ENCODE data around the gene LDLRAD3. TPM values are rescaled to one million over a fixed set of nuclear protein-coding genes. Genes with fewer than 3 reads are reported as not detected.

Gene LDLRAD3
- total and polyA plus RNA-seq, 7 experiments from 2014 or later, result 0.08 to 6.9 (median 0.41) TPM; not detected in 3

DNA sequence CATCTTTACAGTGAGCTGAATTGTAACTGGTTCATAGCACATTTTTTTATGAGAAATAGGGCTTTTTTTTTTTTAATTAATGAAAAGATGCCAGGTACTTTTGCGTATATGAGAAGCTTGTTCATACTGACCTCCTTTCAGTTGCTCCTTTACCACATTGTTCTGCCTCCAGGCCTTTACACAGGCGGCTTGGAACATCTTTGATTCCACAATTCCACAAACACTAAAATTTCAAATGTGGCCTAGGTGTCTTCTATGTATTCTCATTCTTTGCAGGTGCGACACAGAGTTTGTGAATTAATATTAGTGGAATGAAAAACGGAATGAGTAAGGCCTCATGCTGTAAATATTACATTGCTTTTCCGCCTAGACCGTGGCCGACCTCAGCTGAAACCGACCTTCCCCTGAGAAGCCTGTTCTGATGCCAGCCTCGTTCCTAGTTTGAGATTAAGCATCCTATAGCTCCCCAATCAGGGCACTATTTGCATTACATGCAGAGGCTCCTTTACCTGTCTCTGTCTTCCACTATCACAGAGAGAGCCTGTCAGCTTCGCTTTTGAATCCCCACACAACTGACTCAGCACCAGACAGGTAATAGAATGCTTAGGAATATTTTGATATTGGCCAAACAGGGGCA is 125.8 kb downstream of the LDLRAD3 start:
- H3K9me3 ChIP-seq (ENCODE audit: control insufficient read depth in 2 of 3, low read length in 3 of 3), result no peaks in the 10 kb centered on the region
- Mint-ChIP-seq H3K36me3 (no peaks in the 10 kb centered on the region), H3K27ac (no peak overlapping the region), H3K27me3 (peaks cover 5 to 53% (median 13%) of the 10 kb centered on the region in 5 donors), H3K4me1 (no peaks in the 10 kb centered on the region), H3K4me3 (no peak overlapping the region), H3K9me3 (peaks cover 0 to 27% (median 7%) of the 10 kb centered on the region in 11 donors)
- H3K36me3 ChIP-seq (ENCODE audit: control insufficient read depth in 2 of 3, insufficient read depth in 3 of 3, low read length in 3 of 3), result no peaks in the 10 kb centered on the region
- no peaks in the 10 kb centered on the region for H3K4me1 ChIP-seq (ENCODE audit: control insufficient read depth in 2 of 2, insufficient read depth in 2 of 2, low read length in 2 of 2)
- intact Hi-C loops (cut with micrococcal nuclease), result no loop called here
- DNase-seq (no peak), ATAC-seq (no peak)
- POLR2A ChIA-PET, result no interaction called here
- H3K4me3 ChIP-seq (ENCODE audit: low read length), result no peak overlapping the region
- H3K27me3 ChIP-seq (ENCODE audit: control insufficient read depth in 2 of 2, insufficient read depth in 2 of 2, low read length in 2 of 2), result no peaks in the 10 kb centered on the region
- H3K27ac ChIP-seq (ENCODE audit: low read depth, low read length), result no peak overlapping the region
- CTCF ChIA-PET, result no interaction called here

DNA sequence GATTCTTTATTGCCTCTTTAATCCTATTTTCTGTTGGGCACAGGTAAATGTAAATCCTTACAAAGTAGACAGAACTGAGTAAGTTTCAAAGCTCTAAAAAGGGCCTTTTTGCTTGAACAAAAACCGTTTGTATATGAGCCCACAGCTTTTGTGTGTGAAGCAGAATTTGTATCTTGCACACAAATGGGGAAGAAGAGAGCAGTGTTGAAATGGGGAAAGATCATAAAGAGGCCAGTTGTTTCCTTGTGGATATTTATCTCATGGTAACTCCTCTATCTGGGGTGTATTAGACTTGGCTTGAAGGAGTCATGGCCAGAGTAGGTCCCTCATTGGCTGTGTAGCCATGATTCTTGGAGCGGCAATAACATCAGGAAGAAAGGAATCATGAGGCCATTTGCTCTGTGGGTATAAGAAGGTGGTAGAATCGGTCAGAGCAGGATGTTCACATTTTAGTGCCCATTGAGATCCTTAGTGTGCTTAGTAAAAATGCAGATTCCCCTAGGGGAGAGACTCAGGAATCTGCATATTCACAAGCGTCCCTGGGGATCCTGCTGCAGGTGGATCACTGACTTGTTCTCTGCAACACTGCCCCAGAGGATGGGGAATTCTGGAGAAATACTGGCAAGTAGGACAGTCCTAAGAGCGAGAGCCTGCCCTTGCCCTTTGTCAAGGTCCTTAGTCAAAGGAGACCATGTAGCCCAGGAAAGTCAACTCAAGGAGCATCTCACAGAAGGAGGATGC is 126.5 kb downstream of the LDLRAD3 start:
- H3K9me3 ChIP-seq (ENCODE audit: control insufficient read depth in 2 of 3, low read length in 3 of 3), result no peaks in the 10 kb centered on the region
- no peak overlapping the region for H3K4me3 ChIP-seq (ENCODE audit: low read length)
- DNase-seq (no peak), ATAC-seq (no peak)
- H3K27me3 Mint-ChIP-seq, result peaks cover 5 to 46% (median 12%) of the 10 kb centered on the region in 5 donors
- H3K27me3 ChIP-seq (ENCODE audit: control insufficient read depth in 2 of 2, insufficient read depth in 2 of 2, low read length in 2 of 2), result no peaks in the 10 kb centered on the region
- intact Hi-C loops (cut with micrococcal nuclease), result no loop called here
- H3K36me3 ChIP-seq (ENCODE audit: control insufficient read depth in 2 of 3, insufficient read depth in 3 of 3, low read length in 3 of 3), result no peaks in the 10 kb centered on the region
- no peaks in the 10 kb centered on the region for H3K36me3 Mint-ChIP-seq
- CTCF ChIA-PET, result no interaction called here
- H3K4me3 Mint-ChIP-seq, result no peak overlapping the region
- POLR2A ChIA-PET, result no interaction called here
- no peak overlapping the region for H3K27ac ChIP-seq (ENCODE audit: low read depth, low read length)
- H3K4me1 Mint-ChIP-seq, result no peaks in the 10 kb centered on the region
- no peak overlapping the region for H3K27ac Mint-ChIP-seq
- H3K4me1 ChIP-seq (ENCODE audit: control insufficient read depth in 2 of 2, insufficient read depth in 2 of 2, low read length in 2 of 2), result no peaks in the 10 kb centered on the region
- peaks cover 0 to 22% (median 6%) of the 10 kb centered on the region in 11 donors for H3K9me3 Mint-ChIP-seq

DNA sequence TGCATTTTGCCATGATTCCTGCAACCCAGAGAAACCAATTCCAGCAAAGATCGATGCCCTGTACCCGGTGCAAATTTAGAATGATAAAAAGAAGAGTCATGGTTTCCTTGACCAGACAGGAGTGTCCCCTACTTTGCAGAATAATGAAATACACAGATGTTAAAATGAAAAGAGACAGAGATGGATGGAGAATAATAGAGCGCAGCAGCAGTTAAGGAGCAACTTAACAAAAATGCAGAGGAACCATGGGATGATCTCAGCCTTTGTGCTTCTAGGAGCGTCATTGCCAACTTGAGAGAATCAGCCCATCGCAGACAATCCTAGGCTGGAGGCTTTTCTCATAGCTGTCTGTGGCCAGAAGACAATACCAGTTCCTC is 127.1 kb downstream of the LDLRAD3 start:
- no peak overlapping the region for H3K4me3 Mint-ChIP-seq
- CTCF ChIA-PET, result no interaction called here
- H3K4me1 Mint-ChIP-seq, result no peaks in the 10 kb centered on the region
- intact Hi-C loops (cut with micrococcal nuclease), result no loop called here
- H3K27me3 Mint-ChIP-seq, result peaks cover 5 to 46% (median 12%) of the 10 kb centered on the region in 5 donors
- H3K36me3 Mint-ChIP-seq, result no peaks in the 10 kb centered on the region
- no peak overlapping the region for H3K27ac ChIP-seq (ENCODE audit: low read depth, low read length)
- H3K27ac Mint-ChIP-seq, result no peak overlapping the region
- peaks cover 0 to 22% (median 5%) of the 10 kb centered on the region in 11 donors for H3K9me3 Mint-ChIP-seq
- no peaks in the 10 kb centered on the region for H3K4me1 ChIP-seq (ENCODE audit: control insufficient read depth in 2 of 2, insufficient read depth in 2 of 2, low read length in 2 of 2)
- no peak for ATAC-seq
- no peak for DNase-seq
- H3K4me3 ChIP-seq (ENCODE audit: low read length), result no peak overlapping the region
- POLR2A ChIA-PET, result no interaction called here
- H3K36me3 ChIP-seq (ENCODE audit: control insufficient read depth in 2 of 3, insufficient read depth in 3 of 3, low read length in 3 of 3), result no peaks in the 10 kb centered on the region
- no peaks in the 10 kb centered on the region for H3K27me3 ChIP-seq (ENCODE audit: control insufficient read depth in 2 of 2, insufficient read depth in 2 of 2, low read length in 2 of 2)
- H3K9me3 ChIP-seq (ENCODE audit: control insufficient read depth in 2 of 3, low read length in 3 of 3), result no peaks in the 10 kb centered on the region

DNA sequence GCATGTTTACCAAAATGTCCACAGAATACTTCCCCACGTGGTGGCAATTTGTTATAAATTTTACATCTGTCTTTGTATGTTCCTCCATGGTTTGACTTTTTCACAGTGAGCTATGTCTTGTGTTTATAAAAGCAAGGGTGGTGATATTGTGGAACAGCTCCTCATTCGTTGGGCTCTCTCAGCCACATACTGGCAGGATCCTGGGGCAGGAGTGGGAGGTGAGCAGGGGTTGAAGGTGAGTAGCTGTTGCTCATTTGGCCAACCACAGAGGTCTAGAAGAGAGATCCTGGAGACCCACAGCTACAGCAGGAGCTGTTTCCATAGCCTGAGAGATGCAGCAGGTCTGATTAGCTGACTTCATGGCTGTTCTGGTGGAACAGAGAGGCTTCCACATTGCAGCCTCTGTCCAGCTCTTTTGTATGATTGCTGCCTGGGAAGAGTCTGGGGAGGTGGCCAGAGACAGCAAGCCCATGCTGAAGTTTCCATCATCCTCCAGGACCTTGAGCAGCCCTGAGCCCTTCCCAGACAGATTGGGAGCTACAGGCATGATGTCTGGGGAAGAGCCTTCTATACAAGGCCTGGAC is 128.1 kb downstream of the LDLRAD3 start:
- ChIA-PET POLR2A (no interaction called here), CTCF (no interaction called here)
- no peaks in the 10 kb centered on the region for H3K27me3 ChIP-seq (ENCODE audit: control insufficient read depth in 2 of 2, insufficient read depth in 2 of 2, low read length in 2 of 2)
- Mint-ChIP-seq H3K4me3 (no peak overlapping the region), H3K27me3 (peaks cover 5 to 40% (median 12%) of the 10 kb centered on the region in 5 donors), H3K4me1 (no peaks in the 10 kb centered on the region), H3K27ac (no peak overlapping the region), H3K9me3 (peaks cover 0 to 14% (median 2%) of the 10 kb centered on the region in 11 donors), H3K36me3 (no peaks in the 10 kb centered on the region)
- intact Hi-C loops (cut with micrococcal nuclease), result no loop called here
- H3K4me3 ChIP-seq (ENCODE audit: low read length), result no peak overlapping the region
- H3K9me3 ChIP-seq (ENCODE audit: control insufficient read depth in 2 of 3, low read length in 3 of 3), result no peaks in the 10 kb centered on the region
- no peaks in the 10 kb centered on the region for H3K4me1 ChIP-seq (ENCODE audit: control insufficient read depth in 2 of 2, insufficient read depth in 2 of 2, low read length in 2 of 2)
- no peak for ATAC-seq
- H3K27ac ChIP-seq (ENCODE audit: low read depth, low read length), result no peak overlapping the region
- DNase-seq, result no peak
- no peaks in the 10 kb centered on the region for H3K36me3 ChIP-seq (ENCODE audit: control insufficient read depth in 2 of 3, insufficient read depth in 3 of 3, low read length in 3 of 3)

DNA sequence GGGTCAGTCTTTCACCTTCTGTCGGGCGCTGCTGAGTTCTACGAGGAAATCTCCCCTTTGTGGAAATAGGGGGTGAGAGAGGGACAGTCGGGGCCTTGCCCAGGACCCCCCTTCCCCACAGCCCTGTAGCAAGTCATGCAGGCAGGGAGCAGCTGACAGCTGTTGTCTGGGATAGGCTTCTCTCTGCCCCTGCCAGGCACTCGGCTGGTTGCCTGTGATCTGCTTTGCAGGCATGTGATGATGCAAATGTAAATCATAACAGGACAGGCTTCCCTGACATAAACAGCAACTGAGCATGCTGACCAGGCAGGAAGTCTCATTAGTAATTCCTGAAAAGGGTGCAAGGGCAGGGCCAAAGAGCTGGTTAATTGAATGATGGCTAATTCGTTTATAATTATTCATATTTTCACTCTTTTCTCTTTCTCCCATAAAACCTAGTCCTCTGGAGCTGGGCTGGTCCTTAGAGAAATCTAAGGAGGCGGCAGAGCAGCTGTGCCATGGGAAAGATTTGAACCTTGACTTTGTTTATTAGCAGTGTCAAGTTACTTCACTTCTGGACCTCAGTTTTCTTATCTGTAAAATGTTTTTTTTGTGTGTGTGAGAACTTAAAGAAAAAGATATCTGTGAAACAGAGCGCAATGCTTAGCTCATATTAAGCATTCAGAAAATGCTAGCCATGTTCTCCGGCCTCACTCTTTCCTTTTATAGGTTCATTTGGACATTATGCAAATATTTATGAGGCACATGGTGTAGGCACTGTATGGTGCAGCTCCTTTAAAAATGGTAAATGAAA is 129.7 kb downstream of the LDLRAD3 start:
- Histone ChIP-seq H3K27ac (ENCODE audit: low read depth, low read length) (no peak overlapping the region), H3K4me1 (ENCODE audit: control insufficient read depth in 2 of 2, insufficient read depth in 2 of 2, low read length in 2 of 2) (no peaks in the 10 kb centered on the region), H3K9me3 (ENCODE audit: control insufficient read depth in 2 of 3, low read length in 3 of 3) (no peaks in the 10 kb centered on the region), H3K36me3 (ENCODE audit: control insufficient read depth in 2 of 3, insufficient read depth in 3 of 3, low read length in 3 of 3) (no peaks in the 10 kb centered on the region), H3K27me3 (ENCODE audit: control insufficient read depth in 2 of 2, insufficient read depth in 2 of 2, low read length in 2 of 2) (no peaks in the 10 kb centered on the region), H3K4me3 (ENCODE audit: low read length) (no peak overlapping the region)
- no peak for ATAC-seq
- ChIA-PET CTCF (no interaction called here), POLR2A (no interaction called here)
- H3K36me3 Mint-ChIP-seq, result no peaks in the 10 kb centered on the region
- H3K4me3 Mint-ChIP-seq, result no peak overlapping the region
- intact Hi-C loops (cut with micrococcal nuclease), result no loop called here
- no peak overlapping the region for H3K27ac Mint-ChIP-seq
- peaks cover 0 to 9% (median 0%) of the 10 kb centered on the region in 11 donors for H3K9me3 Mint-ChIP-seq
- peaks cover 5 to 38% (median 16%) of the 10 kb centered on the region in 5 donors for H3K27me3 Mint-ChIP-seq
- no peaks in the 10 kb centered on the region for H3K4me1 Mint-ChIP-seq
- DNase-seq, result no peak

DNA sequence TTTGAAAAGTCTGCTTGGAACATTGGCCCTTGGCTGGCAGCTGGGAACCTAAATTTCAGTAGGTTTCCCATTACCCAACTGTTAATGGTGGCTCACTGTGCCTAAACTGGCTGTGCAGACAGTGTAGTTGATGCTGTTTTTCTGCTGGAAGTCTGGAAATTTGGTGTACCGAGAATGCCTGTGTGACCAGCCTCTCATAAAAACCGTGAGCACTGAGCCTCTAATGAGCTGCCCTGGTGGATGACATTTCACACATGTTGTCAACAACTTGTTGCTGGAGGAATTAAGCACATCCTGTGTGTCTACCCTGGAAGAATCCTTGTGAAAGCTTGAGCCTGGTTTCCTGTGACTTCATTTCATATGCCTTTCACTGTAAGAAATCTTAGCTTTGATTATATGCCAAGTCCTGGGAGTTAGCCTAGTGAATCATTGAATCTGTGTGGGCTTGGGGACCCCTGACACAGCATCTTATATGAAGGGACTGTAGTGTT is 131.1 kb downstream of the LDLRAD3 start:
- intact Hi-C loops (cut with micrococcal nuclease), result no loop called here
- Mint-ChIP-seq H3K27me3 (peaks cover 5 to 34% (median 18%) of the 10 kb centered on the region in 5 donors), H3K4me3 (no peak overlapping the region), H3K9me3 (peaks cover 0 to 6% (median 0%) of the 10 kb centered on the region in 11 donors), H3K4me1 (no peaks in the 10 kb centered on the region), H3K27ac (no peak overlapping the region), H3K36me3 (no peaks in the 10 kb centered on the region)
- CTCF ChIA-PET, result no interaction called here
- no peak for ATAC-seq
- DNase-seq, result no peak
- Histone ChIP-seq H3K27me3 (ENCODE audit: control insufficient read depth in 2 of 2, insufficient read depth in 2 of 2, low read length in 2 of 2) (no peaks in the 10 kb centered on the region), H3K36me3 (ENCODE audit: control insufficient read depth in 2 of 3, insufficient read depth in 3 of 3, low read length in 3 of 3) (no peaks in the 10 kb centered on the region), H3K4me1 (ENCODE audit: control insufficient read depth in 2 of 2, insufficient read depth in 2 of 2, low read length in 2 of 2) (no peaks in the 10 kb centered on the region), H3K4me3 (ENCODE audit: low read length) (no peak overlapping the region), H3K9me3 (ENCODE audit: control insufficient read depth in 2 of 3, low read length in 3 of 3) (no peaks in the 10 kb centered on the region), H3K27ac (ENCODE audit: low read depth, low read length) (no peak overlapping the region)
- POLR2A ChIA-PET, result no interaction called here

Data from naive thymus-derived CD4-positive, alpha-beta T cell (primary cell).